GM23338 (cell line): ENCODE measurements around the gene OPN1SW. TPM values are rescaled to one million over a fixed set of nuclear protein-coding genes. Genes with fewer than 3 reads are reported as not detected.

Experiments
- ATAC-seq: fragments of 200-7000 bp; cut with Tn5 transposase; 3 replicates; pipeline ENCODE4 v1.9.1; 2020
- DNase-seq: peaks from one replicate; pipeline ENCODE4 v3.0.0-alpha.2; 2015; ENCODE audit warnings: low spot score
- H2AFZ ChIP-seq: fragments of 200-600 bp; sonication (generic); 2 replicates; pipeline ENCODE4 v1.8.0; 2016; ENCODE audit warnings: antibody characterized with exemption, mild to moderate bottlenecking, moderate library complexity
- H3F3A ChIP-seq: fragments of 200-600 bp; sonication (generic); replicated peaks from 2 replicates; pipeline ENCODE4 v1.8.0; 2017; ENCODE audit warnings: antibody characterized with exemption, mixed run types, low read depth
- H3K27ac ChIP-seq: fragments of 200-600 bp; sonication (generic); 2 replicates; pipeline ENCODE4 v1.6.1; 2016; ENCODE audit warnings: low read depth
- H3K27me3 ChIP-seq: fragments of 200-600 bp; sonication (generic); 2 replicates; pipeline ENCODE4 v1.8.0; 2016; ENCODE audit warnings: mild to moderate bottlenecking, mixed run types, moderate library complexity; ENCODE audit not compliant: insufficient read depth
- H3K36me3 ChIP-seq: fragments of 200-600 bp; sonication (generic); 2 replicates; pipeline ENCODE4 v1.8.0; 2016; ENCODE audit warnings: mild to moderate bottlenecking; ENCODE audit not compliant: insufficient read depth
- H3K4me1 ChIP-seq: fragments of 200-600 bp; sonication (generic); 2 replicates; pipeline ENCODE4 v1.8.0; 2016; ENCODE audit warnings: mild to moderate bottlenecking, moderate library complexity; ENCODE audit not compliant: insufficient read depth
- H3K4me2 ChIP-seq: fragments of 200-600 bp; sonication (generic); 2 replicates; pipeline ENCODE4 v1.7.1; 2017; ENCODE audit warnings: mixed run types
- H3K4me3 ChIP-seq: fragments of 200-600 bp; sonication (generic); 2 replicates; pipeline ENCODE4 v1.6.1; 2016; ENCODE audit warnings: mixed run types
- H3K79me2 ChIP-seq: fragments of 200-600 bp; sonication (generic); replicated peaks from 2 replicates; pipeline ENCODE4 v1.8.0; 2017; ENCODE audit warnings: mild to moderate bottlenecking; ENCODE audit not compliant: insufficient read depth
- H3K9me2 ChIP-seq: fragments of 200-600 bp; sonication (generic); 2 replicates; pipeline ENCODE4 v1.8.0; 2017; ENCODE audit not compliant: insufficient read depth
- H4K20me1 ChIP-seq: fragments of 200-600 bp; sonication (generic); replicated peaks from 2 replicates; pipeline ENCODE4 v1.8.0; 2017; ENCODE audit warnings: mild to moderate bottlenecking; ENCODE audit not compliant: insufficient read depth
- H3K27ac Mint-ChIP-seq: 2 replicates; pipeline ENCODE4 v1.8.0; 2020; ENCODE audit warnings: inconsistent platforms, mild to moderate bottlenecking, moderate library complexity, mixed read lengths
- H3K27me3 Mint-ChIP-seq: 3 replicates; pipeline ENCODE4 v1.8.0; 2022; ENCODE audit warnings: low read depth, mild to moderate bottlenecking, moderate library complexity, mixed read lengths, inconsistent platforms; ENCODE audit not compliant: insufficient read depth, poor library complexity
- H3K36me3 Mint-ChIP-seq: 3 replicates; pipeline ENCODE4 v1.8.0; 2021; ENCODE audit warnings: low read depth, mild to moderate bottlenecking, inconsistent platforms, moderate library complexity, mixed read lengths
- H3K4me1 Mint-ChIP-seq: 3 replicates; pipeline ENCODE4 v1.8.0; 2020; ENCODE audit warnings: mild to moderate bottlenecking, inconsistent platforms, mixed read lengths
- H3K4me3 Mint-ChIP-seq: 3 replicates; pipeline ENCODE4 v1.8.0; 2021; ENCODE audit warnings: moderate library complexity, mild to moderate bottlenecking, inconsistent platforms, mixed read lengths
- H3K9me3 Mint-ChIP-seq: 3 replicates; pipeline ENCODE4 v1.8.0; 2020; ENCODE audit warnings: moderate library complexity, mild to moderate bottlenecking, inconsistent platforms, mixed read lengths
- CREB1 ChIP-seq: fragments of 250-450 bp; sonication (Bioruptor Pico); IDR thresholded peaks from 2 replicates; pipeline ENCODE4 v1.5.0; 2020; ENCODE audit warnings: low read depth, mild to moderate bottlenecking, moderate library complexity
- CTCF ChIP-seq, 2 experiments: fragments of 200-600 bp in 1 of 2; sonication (generic) in 1 of 2; conservative IDR thresholded peaks; 2 replicates each; pipeline versions ENCODE4 v1.5.1 to v1.6.1; 2016 to 2017; ENCODE audit warnings: antibody characterized with exemption in 2 of 2, low read depth in 2 of 2, mild to moderate bottlenecking in 2 of 2, moderate library complexity in 1 of 2
- EZH2 ChIP-seq: fragments of 200-600 bp; sonication (generic); IDR thresholded peaks from one replicate; pipeline ENCODE4 v1.8.0; 2017; ENCODE audit warnings: antibody characterized with exemption, mild to moderate bottlenecking, low read depth; ENCODE audit not compliant: unreplicated experiment
- EZH2phosphoT487 ChIP-seq: fragments of 200-600 bp; sonication (generic); IDR thresholded peaks from one replicate; pipeline ENCODE4 v1.8.1; 2018; ENCODE audit warnings: antibody characterized with exemption; ENCODE audit not compliant: unreplicated experiment
- JUNB ChIP-seq: IDR thresholded peaks from one replicate; pipeline ENCODE4 v1.6.1; 2016; ENCODE audit warnings: antibody characterized with exemption; ENCODE audit not compliant: unreplicated experiment
- NANOG ChIP-seq: IDR thresholded peaks from 2 replicates; pipeline ENCODE4 v1.6.1; 2016; ENCODE audit warnings: antibody characterized with exemption, borderline replicate concordance
- POLR2AphosphoS5 ChIP-seq: IDR thresholded peaks from 2 replicates; pipeline ENCODE4 v1.6.1; 2016; ENCODE audit warnings: antibody characterized with exemption, low read depth
- STAT1 ChIP-seq: IDR thresholded peaks from one replicate; pipeline ENCODE4 v1.6.1; 2016; ENCODE audit warnings: antibody characterized with exemption; ENCODE audit not compliant: unreplicated experiment
- ZNF114 ChIP-seq: fragments of 250-450 bp; sonication (Bioruptor Pico); IDR thresholded peaks from 2 replicates; pipeline ENCODE4 v1.5.0; 2020; ENCODE audit warnings: mild to moderate bottlenecking, moderate library complexity
- ZNF331 ChIP-seq: fragments of 250-450 bp; sonication (Bioruptor Pico); IDR thresholded peaks from 2 replicates; pipeline ENCODE4 v1.5.0; 2020; ENCODE audit warnings: low read depth, mild to moderate bottlenecking, moderate library complexity
- ZNF462 ChIP-seq: fragments of 250-450 bp; sonication (Bioruptor Pico); IDR thresholded peaks from 2 replicates; pipeline ENCODE4 v1.5.0; 2020; ENCODE audit warnings: mild to moderate bottlenecking, moderate library complexity
- polyA plus RNA-seq: library from polyadenylated mRNA; unstranded; fragments of >200 nt; fragmentation: Nextera tagmentation; extraction: Ambion mirVana; gene quantifications from 2 replicates; pipeline ENCODE4 v1.2.1, GENCODE V29; 2016
- total RNA-seq: library from RNA; depleted of rRNA; stranded (reverse); fragments of >200 nt; shearing (Covaris generic); gene quantifications from 2 replicates; pipeline ENCODE4 v1.2.3, GENCODE V29; 2014
- TF ChIP-seq, protein P1 (sequence below): IDR thresholded peaks from one replicate; pipeline ENCODE4 v1.6.1; 2018; ENCODE audit warnings: antibody characterized with exemption; ENCODE audit not compliant: unreplicated experiment
- TF ChIP-seq, protein P2 (sequence below): IDR thresholded peaks from 2 replicates; pipeline ENCODE4 v1.6.1; 2016; ENCODE audit warnings: antibody characterized with exemption

Gene OPN1SW
- total and polyA plus RNA-seq, 2 experiments from 2014 or later, result 0.50 TPM; not detected in 1

DNA sequence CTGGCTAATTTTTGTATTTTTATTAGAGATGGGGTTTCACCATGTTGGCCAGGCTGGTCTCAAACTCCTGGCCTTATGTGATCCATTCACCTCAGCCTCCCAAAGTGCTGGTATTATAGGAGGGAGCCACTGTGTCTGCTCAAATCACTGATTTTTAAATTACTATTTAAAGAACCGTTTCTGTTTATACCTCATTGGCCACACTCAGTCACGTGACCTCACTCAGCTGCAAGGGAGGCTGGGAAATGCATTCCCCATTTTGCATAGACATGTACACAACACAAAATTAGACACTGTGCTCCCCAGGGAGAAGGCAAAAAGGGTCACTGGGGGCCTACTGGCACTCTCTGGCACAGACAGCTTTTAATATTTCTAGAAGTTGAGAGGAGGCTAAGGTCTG lies 50.1 kb downstream of the OPN1SW start:
- H3K27ac Mint-ChIP-seq, result no peak overlapping the region
- no peak overlapping the region for H3K27ac ChIP-seq
- peaks cover 2% of the 10 kb centered on the region for H3K27me3 Mint-ChIP-seq
- no peaks in the 10 kb centered on the region for H3K9me2 ChIP-seq
- H3K36me3 ChIP-seq, result no peaks in the 10 kb centered on the region
- no peaks in the 10 kb centered on the region for H3K4me1 ChIP-seq
- no peak overlapping the region for H3K4me2 ChIP-seq
- H2AFZ ChIP-seq, result no peak overlapping the region
- H3K27me3 ChIP-seq, result no peaks in the 10 kb centered on the region
- no peaks in the 10 kb centered on the region for H3K79me2 ChIP-seq
- ATAC-seq (no peak), DNase-seq (no peak)
- H3K36me3 Mint-ChIP-seq, result no peaks in the 10 kb centered on the region
- TF ChIP-seq ZNF114, result no peak
- no peak for TF ChIP-seq EZH2phosphoT487
- TF ChIP-seq EZH2, result no peak
- TF ChIP-seq POLR2AphosphoS5, result no peak
- no peak for TF ChIP-seq ZNF331 (CRISPR knock-in tag)
- no peak for TF ChIP-seq STAT1
- no peak for TF ChIP-seq CTCF (conservative IDR thresholded peaks at IDR 0.05; ENCODE audit: low read depth in 2 of 2)
- TF ChIP-seq, protein P1, sequence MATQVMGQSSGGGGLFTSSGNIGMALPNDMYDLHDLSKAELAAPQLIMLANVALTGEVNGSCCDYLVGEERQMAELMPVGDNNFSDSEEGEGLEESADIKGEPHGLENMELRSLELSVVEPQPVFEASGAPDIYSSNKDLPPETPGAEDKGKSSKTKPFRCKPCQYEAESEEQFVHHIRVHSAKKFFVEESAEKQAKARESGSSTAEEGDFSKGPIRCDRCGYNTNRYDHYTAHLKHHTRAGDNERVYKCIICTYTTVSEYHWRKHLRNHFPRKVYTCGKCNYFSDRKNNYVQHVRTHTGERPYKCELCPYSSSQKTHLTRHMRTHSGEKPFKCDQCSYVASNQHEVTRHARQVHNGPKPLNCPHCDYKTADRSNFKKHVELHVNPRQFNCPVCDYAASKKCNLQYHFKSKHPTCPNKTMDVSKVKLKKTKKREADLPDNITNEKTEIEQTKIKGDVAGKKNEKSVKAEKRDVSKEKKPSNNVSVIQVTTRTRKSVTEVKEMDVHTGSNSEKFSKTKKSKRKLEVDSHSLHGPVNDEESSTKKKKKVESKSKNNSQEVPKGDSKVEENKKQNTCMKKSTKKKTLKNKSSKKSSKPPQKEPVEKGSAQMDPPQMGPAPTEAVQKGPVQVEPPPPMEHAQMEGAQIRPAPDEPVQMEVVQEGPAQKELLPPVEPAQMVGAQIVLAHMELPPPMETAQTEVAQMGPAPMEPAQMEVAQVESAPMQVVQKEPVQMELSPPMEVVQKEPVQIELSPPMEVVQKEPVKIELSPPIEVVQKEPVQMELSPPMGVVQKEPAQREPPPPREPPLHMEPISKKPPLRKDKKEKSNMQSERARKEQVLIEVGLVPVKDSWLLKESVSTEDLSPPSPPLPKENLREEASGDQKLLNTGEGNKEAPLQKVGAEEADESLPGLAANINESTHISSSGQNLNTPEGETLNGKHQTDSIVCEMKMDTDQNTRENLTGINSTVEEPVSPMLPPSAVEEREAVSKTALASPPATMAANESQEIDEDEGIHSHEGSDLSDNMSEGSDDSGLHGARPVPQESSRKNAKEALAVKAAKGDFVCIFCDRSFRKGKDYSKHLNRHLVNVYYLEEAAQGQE, result no peak
- TF ChIP-seq CREB1, result no peak
- TF ChIP-seq JUNB, result no peak
- TF ChIP-seq NANOG, result no peak
- TF ChIP-seq ZNF462, result no peak
- TF ChIP-seq, protein P2, sequence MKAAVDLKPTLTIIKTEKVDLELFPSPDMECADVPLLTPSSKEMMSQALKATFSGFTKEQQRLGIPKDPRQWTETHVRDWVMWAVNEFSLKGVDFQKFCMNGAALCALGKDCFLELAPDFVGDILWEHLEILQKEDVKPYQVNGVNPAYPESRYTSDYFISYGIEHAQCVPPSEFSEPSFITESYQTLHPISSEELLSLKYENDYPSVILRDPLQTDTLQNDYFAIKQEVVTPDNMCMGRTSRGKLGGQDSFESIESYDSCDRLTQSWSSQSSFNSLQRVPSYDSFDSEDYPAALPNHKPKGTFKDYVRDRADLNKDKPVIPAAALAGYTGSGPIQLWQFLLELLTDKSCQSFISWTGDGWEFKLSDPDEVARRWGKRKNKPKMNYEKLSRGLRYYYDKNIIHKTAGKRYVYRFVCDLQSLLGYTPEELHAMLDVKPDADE, result no peak
- H3K4me3 ChIP-seq, result no peak overlapping the region
- H3K4me1 Mint-ChIP-seq, result no peaks in the 10 kb centered on the region
- no peaks in the 10 kb centered on the region for H3K9me3 Mint-ChIP-seq
- no peaks in the 10 kb centered on the region for H3F3A ChIP-seq
- no peaks in the 10 kb centered on the region for H4K20me1 ChIP-seq
- no peak overlapping the region for H3K4me3 Mint-ChIP-seq
